HS-27A (cell line): ENCODE data around the gene DBI.
A peak's percentile ranks its signal among the peaks of the same experiment; 100 is the strongest.

Experiments used
- DNase-seq: peaks from one replicate; pipeline ENCODE4 v3.0.0-alpha.2; 2012; ENCODE audit warnings: low read depth, missing footprints

Gene DBI

DNA sequence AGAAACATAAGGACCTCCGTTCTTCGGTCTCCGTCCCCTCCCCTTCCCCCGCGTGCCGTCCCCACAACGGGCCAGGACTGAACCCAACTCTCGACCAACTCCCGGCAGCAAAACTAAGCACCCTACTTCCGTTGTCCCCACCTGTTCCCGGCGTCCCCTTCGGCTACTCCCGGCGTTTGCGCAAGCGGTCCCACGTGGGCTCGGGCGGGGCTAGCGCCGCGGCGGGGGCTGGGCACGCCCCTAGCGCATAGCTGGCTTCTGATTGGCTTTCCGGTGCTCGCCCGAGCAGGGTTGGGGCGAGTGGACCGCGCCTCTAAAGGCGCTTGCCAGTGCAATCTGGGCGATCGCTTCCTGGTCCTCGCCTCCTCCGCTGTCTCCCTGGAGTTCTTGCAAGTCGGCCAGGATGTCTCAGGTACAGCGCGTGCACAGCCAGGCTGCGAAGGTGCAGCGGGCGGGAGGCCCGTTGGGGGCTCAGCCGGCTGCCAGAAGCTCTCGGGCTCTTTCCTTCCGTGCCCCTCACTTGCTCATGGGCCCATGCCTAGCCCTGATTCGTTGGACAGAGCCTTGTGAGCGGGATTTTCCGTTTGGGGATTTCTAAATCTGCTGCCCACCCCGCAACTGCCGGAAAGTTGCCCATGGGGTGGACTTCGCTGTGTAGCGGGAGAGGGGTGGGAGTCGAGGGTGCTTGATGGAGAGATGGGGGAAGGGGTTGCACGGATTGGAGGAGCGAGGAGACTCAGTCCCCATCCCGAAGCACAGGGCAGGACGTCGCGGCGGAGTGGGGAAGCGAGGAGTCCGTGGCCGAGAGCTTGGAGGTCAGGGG lies at the start of gene DBI, which contains the start of gene C2orf76:
DBI (plus strand) TSS at position 329 of the 823 bp plus-strand sequence; CDS start at position 404, 75 bp downstream.
C2orf76 (minus strand) TSS at position 186 of the 823 bp plus-strand sequence. CDS start 26,875 bp downstream, outside the sequence.
- DNase-seq: peak; percentile 91

DNA sequence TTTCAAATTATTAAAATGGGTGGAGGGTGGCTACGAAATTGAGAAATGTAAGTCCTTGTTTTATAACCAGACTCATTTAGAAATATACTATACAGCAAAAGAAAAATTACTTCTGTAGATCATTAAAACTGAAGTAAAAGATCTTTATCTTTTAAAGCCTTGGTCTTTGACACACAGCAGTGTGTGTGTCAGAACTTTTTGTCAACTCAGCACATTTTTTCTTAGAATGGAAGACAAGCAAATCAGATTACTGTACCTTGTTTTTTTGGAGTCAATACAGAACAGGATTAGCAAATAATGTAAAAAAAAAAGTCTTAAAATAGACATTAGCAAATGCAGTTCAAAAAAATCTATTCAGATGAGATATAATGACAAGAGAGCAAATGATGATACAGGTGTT lies 49.2 kb upstream of the DBI start:
- no peak for DNase-seq

DNA sequence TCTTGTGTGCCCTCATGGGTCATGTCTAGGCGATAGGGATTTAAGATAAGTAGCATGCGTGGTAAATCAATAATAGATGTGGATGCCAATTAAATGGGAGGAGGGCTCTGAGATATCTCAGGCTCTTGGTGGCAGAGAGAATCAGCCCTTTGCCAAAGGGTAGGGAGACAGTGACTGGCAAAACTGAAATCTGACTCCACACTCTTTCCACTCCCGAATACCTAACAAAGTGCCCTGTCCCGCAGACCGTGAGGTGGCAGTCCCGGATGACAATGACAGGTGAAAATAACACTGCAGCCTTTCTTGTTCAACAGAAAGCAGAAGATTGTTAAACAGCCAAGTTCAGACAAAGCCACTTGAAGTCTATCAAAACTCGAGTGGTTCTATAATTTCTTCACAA lies 47.2 kb upstream of the DBI start:
- no peak for DNase-seq

DNA sequence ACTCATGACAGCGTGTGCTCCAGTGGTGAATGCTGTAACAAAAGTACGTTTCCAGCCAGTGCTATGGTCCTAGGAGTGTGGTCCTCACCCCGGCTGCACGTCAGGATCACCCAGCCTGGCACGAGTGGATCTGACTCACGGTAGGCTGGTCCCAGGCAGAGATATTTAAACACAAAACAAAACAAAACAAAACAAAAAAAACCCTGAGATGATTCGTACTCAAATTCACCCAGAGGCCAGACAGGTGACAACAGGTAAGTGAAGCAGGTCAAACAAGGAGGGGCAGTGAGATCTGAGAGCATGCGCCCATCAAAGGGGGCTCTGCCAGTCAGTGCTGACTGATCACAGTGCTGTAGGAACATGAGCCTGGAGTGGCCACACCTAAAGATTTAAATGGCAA lies 43.3 kb upstream of the DBI start:
- no peak for DNase-seq

DNA sequence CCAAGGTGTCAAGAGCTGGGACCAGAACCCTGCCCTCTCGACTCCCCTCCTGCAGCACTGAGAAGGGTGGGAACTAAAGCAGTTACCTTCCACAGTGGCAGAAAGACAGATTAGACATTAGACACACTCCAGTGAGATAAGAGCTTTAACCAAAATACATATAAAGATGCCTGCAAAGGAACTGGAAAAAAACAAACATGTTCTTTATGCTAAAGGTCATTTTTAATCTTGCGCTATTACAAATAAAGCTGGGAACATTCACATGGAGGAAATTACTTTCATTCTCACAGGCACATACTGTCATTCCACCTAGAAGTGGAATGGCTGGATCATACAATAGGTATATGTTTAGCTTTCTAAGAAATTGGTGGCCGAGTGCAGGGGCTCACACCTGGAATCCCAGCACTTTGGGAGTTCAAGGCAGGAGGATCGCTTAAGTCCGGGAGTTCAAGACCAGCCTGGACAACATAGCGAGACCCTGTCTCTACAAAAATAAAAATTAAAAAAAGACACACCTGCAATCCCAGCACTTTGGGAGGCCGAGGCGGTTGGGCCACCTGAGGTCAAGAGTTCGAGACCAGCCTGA lies 42.0 kb upstream of the DBI start:
- no peak for DNase-seq

DNA sequence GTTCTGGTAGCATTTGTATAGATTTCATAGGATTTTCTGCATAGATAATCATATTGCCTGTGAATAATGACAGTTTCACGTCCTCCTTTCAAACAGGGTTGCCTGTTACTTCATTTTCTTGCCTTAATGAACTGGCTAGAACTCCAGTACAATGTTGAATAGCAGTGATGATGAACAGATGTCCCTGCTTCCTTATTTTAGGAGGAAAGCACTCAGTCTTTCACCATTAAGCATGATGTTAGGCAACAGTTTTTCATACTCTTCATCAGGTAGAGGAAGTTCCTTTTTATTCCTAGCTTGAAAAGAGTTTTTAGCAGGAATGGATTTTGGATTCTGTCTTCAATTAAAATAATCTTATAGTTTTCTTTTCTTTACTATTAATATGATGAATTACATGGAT lies 39.8 kb upstream of the DBI start:
- no peak for DNase-seq

DNA sequence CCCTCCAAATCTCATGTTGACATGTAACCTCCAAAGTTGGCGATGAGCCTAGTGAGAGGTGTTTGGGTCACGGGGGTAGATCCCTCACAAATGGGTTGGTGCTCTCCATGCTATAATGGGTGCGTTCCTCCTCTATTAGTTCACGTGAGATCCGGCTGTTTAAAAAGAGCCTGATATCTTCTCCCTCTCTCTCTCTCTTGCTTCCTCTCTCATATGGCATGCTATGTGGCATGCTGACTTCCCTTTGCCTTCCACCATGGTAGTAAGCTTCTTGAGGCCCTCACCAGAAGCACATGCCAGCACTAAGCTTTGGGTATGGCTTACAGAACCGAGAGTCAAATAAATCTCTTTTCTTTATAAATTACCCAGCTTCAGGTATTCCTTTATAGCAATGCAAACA lies 39.3 kb upstream of the DBI start:
- no peak for DNase-seq

DNA sequence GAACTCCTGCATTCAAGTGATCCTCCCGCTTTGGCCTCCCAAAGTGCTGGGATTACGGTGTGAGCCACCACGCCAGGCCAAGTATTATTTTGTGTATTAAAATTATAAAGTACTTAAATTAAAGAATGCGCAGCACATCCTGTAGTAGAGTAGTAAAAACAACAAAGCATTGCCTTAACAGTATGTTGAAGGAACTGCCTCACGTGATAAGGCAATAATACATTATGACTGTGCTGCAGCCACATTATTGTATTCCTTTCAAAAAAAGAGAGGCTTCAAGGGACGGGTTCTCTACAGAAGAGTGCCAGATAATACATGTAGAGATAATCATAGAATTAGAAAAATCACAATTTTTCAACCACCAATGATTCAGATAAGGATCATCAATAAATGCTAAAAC lies 33.8 kb upstream of the DBI start:
- no peak for DNase-seq

DNA sequence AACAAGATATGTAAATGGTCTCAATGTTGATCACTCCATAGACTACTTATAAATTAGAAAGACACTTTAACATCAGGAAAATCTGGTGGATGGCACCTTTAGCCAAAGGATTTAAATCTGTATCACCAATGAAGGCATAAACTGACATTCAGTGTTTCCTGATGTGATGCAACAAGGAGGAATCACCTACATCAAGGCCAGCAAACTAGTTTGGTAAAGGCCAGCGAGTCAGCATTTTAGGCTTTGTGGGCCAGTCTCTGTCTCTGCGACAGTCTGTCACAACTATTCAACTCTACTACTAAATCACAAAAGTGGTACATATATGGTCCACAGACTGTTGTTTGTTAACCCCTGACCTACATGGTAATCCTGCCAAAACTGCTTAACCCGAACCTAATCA lies 33.4 kb upstream of the DBI start:
- DNase-seq: no peak

DNA sequence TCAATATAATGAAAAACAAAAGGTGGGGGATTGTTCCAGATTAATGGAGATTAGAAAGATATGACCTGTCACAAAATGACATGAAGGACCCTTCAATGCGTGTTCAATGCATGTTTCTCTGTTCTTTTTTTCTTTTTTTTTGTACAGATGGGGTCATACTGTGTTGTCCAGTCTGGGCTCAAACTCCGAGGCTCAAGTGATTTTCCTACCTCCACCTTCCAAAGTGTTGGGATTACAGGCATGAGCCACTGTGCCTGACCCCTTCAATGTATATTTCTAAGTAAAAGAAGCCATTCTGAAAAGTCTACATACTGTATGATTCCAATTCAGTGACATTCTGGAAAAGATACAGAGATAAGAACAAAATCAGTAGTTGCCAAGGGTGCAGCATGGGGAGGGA lies 32.9 kb upstream of the DBI start:
- no peak for DNase-seq

DNA sequence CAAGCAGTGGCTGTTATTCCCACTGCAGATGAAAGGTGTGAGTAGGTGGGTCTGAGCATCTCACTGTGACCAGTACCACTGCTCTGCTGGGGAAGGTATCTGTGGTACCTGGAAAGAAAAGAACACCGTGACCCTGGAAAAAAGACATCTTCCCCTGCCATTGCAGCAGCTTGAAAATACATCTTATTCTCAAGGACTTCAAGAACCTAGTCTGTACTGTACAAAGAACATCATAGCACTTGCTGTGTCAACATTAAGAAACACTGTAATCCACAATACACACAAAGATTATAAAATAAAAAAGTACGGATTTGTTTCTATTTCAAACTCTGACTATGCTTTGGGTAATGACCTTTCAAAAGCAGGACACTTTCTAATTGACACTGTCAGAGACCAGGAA lies 29.0 kb upstream of the DBI start:
- DNase-seq: no peak

DNA sequence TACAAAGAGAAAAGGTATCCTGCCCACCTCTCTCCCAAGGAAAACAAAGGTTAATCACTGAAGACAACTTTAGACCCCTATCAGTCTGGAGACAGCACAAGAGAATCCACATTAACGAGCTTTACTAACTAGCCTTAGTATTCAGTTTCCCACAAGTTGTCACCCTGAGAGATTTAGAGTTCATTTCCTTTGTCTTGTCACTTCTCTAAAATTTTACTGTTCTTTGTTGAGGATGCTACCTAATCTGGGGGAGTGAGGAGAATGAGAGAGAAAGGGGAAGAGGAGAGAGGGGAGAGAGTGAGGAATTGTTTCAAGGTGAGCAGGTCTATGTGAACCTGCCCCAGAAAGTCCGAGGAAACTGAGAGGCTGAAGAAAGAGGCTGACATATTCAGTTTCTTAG lies 28.5 kb upstream of the DBI start:
- no peak for DNase-seq

DNA sequence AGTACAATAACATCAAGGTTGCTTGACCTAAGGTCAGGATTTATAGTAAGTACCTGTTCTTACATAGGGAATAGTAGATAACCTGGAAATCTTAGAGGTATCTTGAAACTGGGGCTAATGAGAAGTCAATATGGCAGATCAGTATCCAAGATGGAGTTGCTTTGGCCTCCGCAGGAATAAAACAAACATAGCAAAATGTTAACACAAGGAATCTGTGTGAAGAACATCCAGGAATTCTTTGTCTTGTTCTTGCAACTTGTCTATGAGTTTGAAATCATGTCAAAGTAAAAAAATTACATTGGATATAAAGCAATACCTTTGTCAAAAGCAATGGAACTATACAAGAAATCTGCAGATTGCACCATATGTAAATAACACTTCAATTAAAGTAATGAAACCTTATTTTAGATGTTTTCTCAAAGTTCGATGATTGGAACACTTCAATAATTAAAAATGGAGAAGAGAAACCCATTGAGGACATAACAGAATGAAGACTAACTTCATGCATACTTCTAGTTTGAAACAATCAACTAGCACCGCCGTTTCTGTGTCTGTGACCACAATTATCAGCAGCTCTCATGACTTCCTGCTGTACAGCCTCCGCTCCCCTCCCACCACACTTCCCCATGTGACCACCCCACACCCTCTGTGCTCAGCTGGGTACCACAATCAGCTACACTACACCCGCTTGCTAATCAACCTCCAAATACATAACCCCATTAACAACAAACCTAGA lies 27.8 kb upstream of the DBI start:
- DNase-seq: no peak

DNA sequence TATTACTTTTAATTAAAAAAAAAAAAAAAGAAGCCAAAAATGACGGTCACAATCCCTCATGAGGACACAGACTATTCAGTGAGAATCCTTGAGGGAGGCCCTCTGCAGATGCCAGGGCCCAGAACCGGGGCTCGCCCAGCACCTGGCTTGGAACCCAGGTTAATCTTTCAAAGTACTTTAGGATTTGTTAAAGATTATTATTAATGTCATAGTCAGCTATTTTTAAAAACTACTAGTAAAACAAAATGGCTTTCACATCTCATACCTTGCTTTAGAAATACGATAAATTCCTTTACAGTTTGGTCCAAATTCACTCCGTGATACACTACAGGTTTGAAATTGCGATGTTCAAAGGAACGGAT lies 27.2 kb upstream of the DBI start:
- no peak for DNase-seq

DNA sequence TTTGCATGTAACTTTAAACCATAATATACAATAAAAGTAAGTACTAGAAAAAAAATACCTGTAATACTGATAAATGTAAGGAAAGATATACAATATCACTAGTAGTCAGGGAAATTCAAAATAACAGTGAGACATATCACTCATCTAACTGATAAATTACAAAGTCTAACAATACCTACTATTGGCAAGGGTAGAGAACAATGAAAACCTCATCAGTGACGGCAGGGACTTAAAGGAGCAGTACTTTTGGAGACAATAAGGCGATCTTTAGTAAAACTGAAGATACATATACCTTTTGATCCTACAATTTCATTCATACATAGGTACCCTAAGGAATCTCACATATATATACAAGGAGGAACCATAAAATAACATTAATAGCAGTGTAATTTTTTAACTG lies 25.1 kb upstream of the DBI start:
- DNase-seq: no peak

DNA sequence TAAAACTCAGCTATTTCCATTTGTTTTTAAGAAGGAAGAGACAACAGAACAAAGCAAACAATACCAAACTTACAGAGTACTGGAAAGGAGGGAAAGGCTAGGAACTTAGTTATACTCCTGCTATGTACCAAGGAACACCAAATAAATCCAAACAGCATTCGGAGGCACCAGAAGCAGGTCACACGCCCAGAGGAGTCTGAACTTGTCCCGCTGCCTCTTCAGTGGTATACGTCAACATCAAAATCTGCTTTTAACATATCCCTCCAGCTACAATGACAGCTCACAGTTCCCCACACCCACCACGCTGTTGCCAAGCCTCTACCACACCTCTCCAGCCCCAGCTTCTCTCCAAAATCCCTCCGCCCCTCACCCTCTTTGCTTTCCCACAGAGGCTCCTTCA lies 17.5 kb upstream of the DBI start:
- no peak for DNase-seq

DNA sequence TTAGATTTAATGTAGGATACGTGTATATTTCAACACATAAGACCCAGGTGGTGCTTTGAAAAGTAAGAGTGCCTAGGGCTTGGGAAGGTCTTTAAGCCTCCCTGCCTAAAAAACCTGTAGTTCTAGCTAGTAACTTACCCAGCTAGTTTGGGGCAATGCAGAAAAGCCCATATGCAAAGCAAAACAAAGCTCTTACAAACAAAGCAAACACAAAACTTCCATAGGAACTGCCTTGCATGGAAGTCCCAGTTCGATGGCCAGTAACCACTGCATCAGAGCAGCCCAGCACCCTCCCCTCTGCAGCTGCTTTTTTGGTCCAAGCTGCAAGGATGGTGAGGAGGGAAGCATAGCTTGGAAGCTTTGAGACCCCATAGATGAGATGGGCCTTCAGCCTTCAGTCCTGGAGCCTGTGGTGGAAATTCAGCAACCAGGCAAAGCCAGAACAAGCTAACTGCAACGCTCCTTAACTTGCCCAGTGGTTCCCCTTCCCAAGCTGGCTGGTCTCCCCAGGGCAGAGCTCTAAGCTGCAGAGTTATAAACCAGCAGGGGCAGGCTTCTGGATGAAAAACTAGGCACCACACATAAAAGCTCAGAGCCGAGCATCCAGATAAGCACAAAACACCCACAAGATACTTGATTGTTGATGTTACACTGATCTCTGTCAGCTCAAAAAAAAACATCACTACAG lies 16.3 kb upstream of the DBI start:
- no peak for DNase-seq

DNA sequence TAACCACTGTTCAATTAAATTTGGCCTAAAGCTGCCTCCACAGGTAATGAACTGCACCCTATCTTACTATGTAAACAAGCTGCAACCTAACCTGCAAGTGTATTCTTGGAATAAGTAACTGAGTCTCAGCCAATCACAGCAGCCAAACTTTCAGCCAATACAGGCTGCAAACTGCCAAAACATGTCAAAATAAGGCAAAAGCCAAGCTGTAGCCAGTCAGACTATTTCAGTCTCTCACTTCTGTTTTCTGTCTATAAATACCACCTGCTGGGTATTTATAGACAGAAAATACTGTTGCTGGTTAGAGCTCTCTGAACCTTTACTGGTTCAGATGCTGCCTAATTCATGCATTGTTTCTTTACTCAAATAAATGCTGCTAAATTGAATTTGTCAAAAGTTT lies 14.4 kb upstream of the DBI start:
- no peak for DNase-seq

DNA sequence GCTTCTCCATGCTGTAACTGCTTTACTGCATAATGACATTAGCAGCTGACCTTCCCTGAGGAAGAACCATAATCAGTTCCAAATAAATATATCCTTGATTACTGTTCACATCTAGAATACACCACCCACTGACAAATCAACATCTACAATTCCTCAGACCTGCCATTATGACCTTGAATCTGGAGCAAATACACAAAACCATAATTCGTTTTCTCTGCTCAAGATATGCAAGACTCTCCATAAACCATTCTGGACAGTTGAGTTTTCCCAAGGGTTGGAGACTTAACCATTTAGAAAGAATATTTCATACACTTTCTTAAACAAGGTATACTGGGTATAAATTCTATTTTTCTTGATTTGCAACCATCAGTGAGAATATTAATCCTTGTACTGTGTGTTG lies 11.9 kb upstream of the DBI start:
- DNase-seq: no peak

DNA sequence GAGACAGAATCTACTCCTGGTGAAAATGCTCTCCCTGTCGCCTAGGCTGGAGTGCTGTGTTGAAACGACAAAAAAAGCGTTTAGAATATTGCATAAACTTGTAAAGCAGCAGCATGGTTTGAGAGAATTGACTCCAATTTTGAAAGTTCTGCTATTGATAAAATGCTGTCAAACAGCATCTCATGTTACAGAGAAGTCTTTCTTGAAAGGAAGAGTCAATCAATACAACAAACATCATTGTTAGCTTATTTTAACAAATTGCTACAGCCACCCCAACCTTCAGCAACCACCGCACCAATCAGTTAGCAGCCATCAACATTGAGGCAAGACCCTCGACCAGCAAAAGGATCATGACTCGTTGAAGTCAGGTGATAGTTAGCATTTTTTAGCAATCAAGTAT lies 7.0 kb upstream of the DBI start:
- DNase-seq: no peak

DNA sequence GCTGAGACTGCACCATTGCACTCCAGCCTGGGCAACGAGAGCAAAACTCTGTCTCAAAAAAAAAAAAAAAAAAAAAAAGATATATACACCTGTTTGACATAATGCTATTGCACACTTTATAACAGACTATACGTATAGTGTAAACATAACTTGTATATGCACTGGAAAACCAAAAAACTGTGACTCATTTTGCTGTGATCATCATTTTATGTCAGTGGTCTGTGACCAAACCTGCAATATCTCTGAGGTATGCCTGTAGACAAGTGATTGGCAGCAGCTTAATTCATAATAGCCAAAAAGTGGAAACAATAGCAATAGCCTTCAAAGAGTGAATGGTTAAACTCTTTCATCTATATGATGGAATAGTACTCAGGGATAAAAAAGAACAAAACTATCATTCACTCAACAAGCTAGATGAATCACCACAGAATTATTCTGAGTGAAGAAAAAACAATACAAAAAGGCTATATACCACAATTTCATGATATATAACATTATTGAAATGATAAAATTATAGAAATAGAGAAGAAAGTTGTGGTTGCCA lies 6.3 kb upstream of the DBI start:
- no peak for DNase-seq

DNA sequence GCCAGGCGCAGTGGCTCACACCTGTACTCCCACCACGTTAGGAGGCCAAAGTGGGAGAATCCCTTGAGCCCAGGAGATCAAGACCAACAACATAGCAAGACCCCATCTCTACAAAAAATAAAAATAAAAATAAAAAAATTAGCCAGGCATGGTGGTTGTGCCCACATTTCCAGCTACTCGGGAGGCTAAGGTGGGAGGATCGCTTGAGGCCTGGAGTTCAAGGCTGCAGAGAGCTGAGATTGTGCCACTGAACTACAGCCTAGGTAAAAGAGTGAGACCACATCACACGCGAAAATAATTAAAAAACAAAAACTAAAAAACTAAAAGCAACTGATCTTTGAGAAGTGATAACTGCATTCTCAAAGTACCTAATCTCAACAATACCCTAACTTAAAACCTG lies 2.0 kb upstream of the DBI start:
- DNase-seq: no peak
